Ishikawa (cell line): ENCODE measurements around the gene TRIM9.

Experiments
- CREB1 ChIP-seq: IDR thresholded peaks from 2 replicates; pipeline ENCODE4 v1.6.1; 2012; ENCODE audit warnings: low read depth
- MAX ChIP-seq: IDR thresholded peaks from 2 replicates; pipeline ENCODE4 v1.6.1; 2012
- REST ChIP-seq: IDR thresholded peaks from 2 replicates; pipeline ENCODE4 v1.6.1; 2012; ENCODE audit warnings: low read depth, mild to moderate bottlenecking
- TAF1 ChIP-seq: IDR thresholded peaks from 2 replicates; pipeline ENCODE4 v1.6.1; 2012; ENCODE audit warnings: low read depth, mild to moderate bottlenecking
- YY1 ChIP-seq: IDR thresholded peaks from 2 replicates; pipeline ENCODE4 v1.6.1; 2012; ENCODE audit warnings: low read depth

- TF ChIP-seq CREB1 (no peak), YY1 (no peak), TAF1 (no peak), REST (no peak), MAX (no peak)
Observed at GRCh38 chr14:51004801-51005526, 89.9 kb downstream of the TRIM9 start.
